ENCODE measurements around the gene PEAK1. TPM values are rescaled to one million over a fixed set of nuclear protein-coding genes. Genes with fewer than 3 reads are reported as not detected.

PEAK1 gene, protein sequence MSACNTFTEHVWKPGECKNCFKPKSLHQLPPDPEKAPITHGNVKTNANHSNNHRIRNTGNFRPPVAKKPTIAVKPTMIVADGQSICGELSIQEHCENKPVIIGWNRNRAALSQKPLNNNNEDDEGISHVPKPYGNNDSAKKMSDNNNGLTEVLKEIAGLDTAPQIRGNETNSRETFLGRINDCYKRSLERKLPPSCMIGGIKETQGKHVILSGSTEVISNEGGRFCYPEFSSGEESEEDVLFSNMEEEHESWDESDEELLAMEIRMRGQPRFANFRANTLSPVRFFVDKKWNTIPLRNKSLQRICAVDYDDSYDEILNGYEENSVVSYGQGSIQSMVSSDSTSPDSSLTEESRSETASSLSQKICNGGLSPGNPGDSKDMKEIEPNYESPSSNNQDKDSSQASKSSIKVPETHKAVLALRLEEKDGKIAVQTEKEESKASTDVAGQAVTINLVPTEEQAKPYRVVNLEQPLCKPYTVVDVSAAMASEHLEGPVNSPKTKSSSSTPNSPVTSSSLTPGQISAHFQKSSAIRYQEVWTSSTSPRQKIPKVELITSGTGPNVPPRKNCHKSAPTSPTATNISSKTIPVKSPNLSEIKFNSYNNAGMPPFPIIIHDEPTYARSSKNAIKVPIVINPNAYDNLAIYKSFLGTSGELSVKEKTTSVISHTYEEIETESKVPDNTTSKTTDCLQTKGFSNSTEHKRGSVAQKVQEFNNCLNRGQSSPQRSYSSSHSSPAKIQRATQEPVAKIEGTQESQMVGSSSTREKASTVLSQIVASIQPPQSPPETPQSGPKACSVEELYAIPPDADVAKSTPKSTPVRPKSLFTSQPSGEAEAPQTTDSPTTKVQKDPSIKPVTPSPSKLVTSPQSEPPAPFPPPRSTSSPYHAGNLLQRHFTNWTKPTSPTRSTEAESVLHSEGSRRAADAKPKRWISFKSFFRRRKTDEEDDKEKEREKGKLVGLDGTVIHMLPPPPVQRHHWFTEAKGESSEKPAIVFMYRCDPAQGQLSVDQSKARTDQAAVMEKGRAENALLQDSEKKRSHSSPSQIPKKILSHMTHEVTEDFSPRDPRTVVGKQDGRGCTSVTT (N-terminal part only)
- 100 to 1,000 TPM in 2 of 6 experiments, 10 to 100 TPM in 4; 85.6 to 110 (median 95.8) TPM for total RNA-seq (2021; fragmentation: NEBNext Ultra II Directional; extraction: Animal tissue kit (Norgen Biotek cat#: 25700))
- long read RNA-seq, partial matches to known transcripts, result 0 of 17 reads
- long read RNA-seq, other reads (novel, unspliced or antisense), result 17 of 17 reads

DNA sequence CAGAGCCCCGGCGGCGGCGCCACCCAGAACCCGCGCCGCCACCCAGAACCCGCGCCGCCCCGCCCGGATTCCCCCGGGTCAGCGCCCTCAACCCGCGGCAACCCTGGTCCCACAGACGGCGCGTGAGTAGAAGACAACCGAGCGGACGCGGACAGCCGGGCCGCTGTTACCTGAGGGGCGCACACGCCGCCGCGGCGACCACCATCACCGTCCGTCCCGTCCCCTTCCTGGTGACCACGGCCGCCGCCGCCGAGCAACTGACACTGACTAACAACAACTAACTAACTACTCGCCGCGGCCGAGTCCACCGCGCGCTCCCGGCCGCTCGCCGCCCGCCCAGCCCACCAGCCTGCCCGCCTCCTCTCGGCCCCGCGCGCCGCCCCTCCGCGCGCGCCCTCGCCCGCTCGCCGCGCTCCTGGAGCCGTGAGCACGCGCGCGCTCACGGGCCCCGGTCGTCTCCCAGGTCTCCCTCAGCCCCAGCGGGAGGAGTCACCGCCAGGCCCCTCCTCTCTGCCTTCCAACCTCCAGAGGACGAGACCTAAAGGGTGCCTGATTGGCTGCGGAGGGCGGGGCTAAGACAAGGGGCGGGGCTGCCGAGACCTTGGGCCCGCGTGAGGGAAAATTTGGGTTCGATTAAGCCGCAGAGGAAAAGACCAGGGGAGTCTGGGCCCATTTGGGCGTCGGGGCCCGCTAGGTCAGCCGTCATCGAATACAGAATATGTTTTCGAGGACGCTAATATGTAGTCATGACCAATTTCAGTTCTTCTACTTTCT lies at the start of gene PEAK1:
Gene PEAK1, minus strand, starts transcription at position 269 of the 774 bp plus-strand sequence. CDS start 238,178 bp downstream, outside the sequence.
- Mint-ChIP-seq H3K4me3 (peak within 1 kb of the TSS; percentile 98), H3K27me3 (ENCODE audit: insufficient read depth) (no peaks in the 10 kb centered on the region; the same call in 1 of the 2 replicates), H3K27ac (peak within 1 kb of the TSS; percentile 99), H3K36me3 (ENCODE audit: low read depth) (peaks cover 7% of the 10 kb centered on the region), H3K4me1 (ENCODE audit: low read depth) (peaks cover 32% of the 10 kb centered on the region), H3K9me3 (no peaks in the 10 kb centered on the region)
- peak; percentile 99 for DNase-seq
- TF ChIP-seq, protein P1, sequence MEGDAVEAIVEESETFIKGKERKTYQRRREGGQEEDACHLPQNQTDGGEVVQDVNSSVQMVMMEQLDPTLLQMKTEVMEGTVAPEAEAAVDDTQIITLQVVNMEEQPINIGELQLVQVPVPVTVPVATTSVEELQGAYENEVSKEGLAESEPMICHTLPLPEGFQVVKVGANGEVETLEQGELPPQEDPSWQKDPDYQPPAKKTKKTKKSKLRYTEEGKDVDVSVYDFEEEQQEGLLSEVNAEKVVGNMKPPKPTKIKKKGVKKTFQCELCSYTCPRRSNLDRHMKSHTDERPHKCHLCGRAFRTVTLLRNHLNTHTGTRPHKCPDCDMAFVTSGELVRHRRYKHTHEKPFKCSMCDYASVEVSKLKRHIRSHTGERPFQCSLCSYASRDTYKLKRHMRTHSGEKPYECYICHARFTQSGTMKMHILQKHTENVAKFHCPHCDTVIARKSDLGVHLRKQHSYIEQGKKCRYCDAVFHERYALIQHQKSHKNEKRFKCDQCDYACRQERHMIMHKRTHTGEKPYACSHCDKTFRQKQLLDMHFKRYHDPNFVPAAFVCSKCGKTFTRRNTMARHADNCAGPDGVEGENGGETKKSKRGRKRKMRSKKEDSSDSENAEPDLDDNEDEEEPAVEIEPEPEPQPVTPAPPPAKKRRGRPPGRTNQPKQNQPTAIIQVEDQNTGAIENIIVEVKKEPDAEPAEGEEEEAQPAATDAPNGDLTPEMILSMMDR (IDR thresholded peaks at IDR 0.05), result no peak

GRCh38 chr15:77468896-77469295 lies 49.0 kb upstream of the PEAK1 start:
- Mint-ChIP-seq H3K9me3 (no peaks in the 10 kb centered on the region), H3K27me3 (ENCODE audit: insufficient read depth) (no peaks in the 10 kb centered on the region; the same call in 1 of the 2 replicates), H3K4me1 (ENCODE audit: low read depth) (peaks cover 13% of the 10 kb centered on the region), H3K36me3 (ENCODE audit: low read depth) (peaks cover 23% of the 10 kb centered on the region), H3K27ac (no peak overlapping the region), H3K4me3 (no peak overlapping the region)
- no peak for DNase-seq
- TF ChIP-seq, protein P1 (IDR thresholded peaks at IDR 0.05), result no peak

GRCh38 chr15:77466521-77466920 lies 46.6 kb upstream of the PEAK1 start:
- H3K27ac Mint-ChIP-seq, result no peak overlapping the region
- TF ChIP-seq, protein P1 (IDR thresholded peaks at IDR 0.05), result no peak
- DNase-seq, result no peak
- peaks cover 23% of the 10 kb centered on the region for H3K36me3 Mint-ChIP-seq (ENCODE audit: low read depth)
- no peak overlapping the region for H3K4me3 Mint-ChIP-seq
- H3K4me1 Mint-ChIP-seq (ENCODE audit: low read depth), result peaks cover 5% of the 10 kb centered on the region; the same call in 1 of the 2 replicates
- no peaks in the 10 kb centered on the region for H3K9me3 Mint-ChIP-seq
- no peaks in the 10 kb centered on the region for H3K27me3 Mint-ChIP-seq (ENCODE audit: insufficient read depth)

GRCh38 chr15:77464129-77464865 lies 44.4 kb upstream of the PEAK1 start:
- Mint-ChIP-seq H3K36me3 (ENCODE audit: low read depth) (peaks cover 12% of the 10 kb centered on the region), H3K27ac (no peak overlapping the region), H3K27me3 (ENCODE audit: insufficient read depth) (peaks cover 2% of the 10 kb centered on the region; the same call in 1 of the 2 replicates), H3K9me3 (no peaks in the 10 kb centered on the region), H3K4me1 (ENCODE audit: low read depth) (no peaks in the 10 kb centered on the region), H3K4me3 (no peak overlapping the region)
- TF ChIP-seq, protein P1 (IDR thresholded peaks at IDR 0.05), result no peak
- DNase-seq, result peak; percentile 42
